Tibial artery (tissue), 4 donors: ENCODE results near the gene ELAVL1.

Experiments
- DNase-seq, 2 donors: peaks; one replicate each; pipeline ENCODE4 v3.0.0-alpha.2; 2019
- H3K27ac ChIP-seq, 2 donors: fragments of 200-600 bp; sonication (generic) in 1 of 2; 1 replicate in 1 of 2; 2 replicates in 1 of 2; pipeline ENCODE4 v1.5.1; 2018 to 2019; ENCODE audit warnings: mild to moderate bottlenecking in 1 of 2
- H3K27me3 ChIP-seq, 2 donors: fragments of 200-600 bp; sonication (generic) in 1 of 2; one replicate each; pipeline versions ENCODE4 v1.5.1 to v1.6.0; 2016 to 2019
- H3K36me3 ChIP-seq, 3 donors: fragments of 200-600 bp; sonication (generic) in 2 of 3; one replicate each; pipeline ENCODE4 v1.5.1; 2016 to 2019; ENCODE audit warnings: mild to moderate bottlenecking in 2 of 3
- H3K4me1 ChIP-seq, 4 donors: fragments of 200-600 bp; sonication (generic) in 2 of 4; 1 replicate in 3 of 4; 2 replicates in 1 of 4; pipeline ENCODE4 v1.5.1; 2016 to 2019
- H3K4me3 ChIP-seq, 2 donors: fragments of 200-600 bp; sonication (generic) in 1 of 2; 1 replicate in 1 of 2; 2 replicates in 1 of 2; pipeline ENCODE4 v1.5.1; 2018 to 2019; ENCODE audit warnings: mild to moderate bottlenecking in 2 of 2
- H3K9me3 ChIP-seq, 3 donors: fragments of 200-600 bp; sonication (generic) in 1 of 3; one replicate each; pipeline ENCODE4 v1.5.1; 2016 to 2019
- CTCF ChIP-seq, 2 experiments: fragments of 200-600 bp in 1 of 2; fragments of 450-650 bp in 1 of 2; IDR thresholded peaks; one replicate each; pipeline ENCODE4 v1.5.1; 2017 to 2019; ENCODE audit warnings: antibody characterized with exemption in 2 of 2, mild to moderate bottlenecking in 1 of 2, moderate library complexity in 1 of 2
- intact Hi-C: fragments of 100-400 bp; cut with DNase I; formaldehyde crosslinking; loops from one replicate; pipeline ENCODE4 v1.15.0; 2023; ENCODE audit warnings: low total_unique reads

The ELAVL1 gene

GRCh38 chr19:8005534-8006256 is at the start of gene ELAVL1:
Gene ELAVL1 (minus strand): TSS chr19:8005641. CDS start chr19:7991815, 13,826 bp downstream.
- H3K27me3 ChIP-seq = no peaks in the 10 kb centered on the region
- no peaks in the 10 kb centered on the region for H3K36me3 ChIP-seq
- peaks cover 0 to 45% (median 35%) of the 10 kb centered on the region in 4 donors for H3K4me1 ChIP-seq
- no peaks in the 10 kb centered on the region for H3K9me3 ChIP-seq
- no peak for TF ChIP-seq CTCF (IDR thresholded peaks at IDR 0.05)
- intact Hi-C loops = loop anchor here (10.0 kb wide), 1 partner anchor 61 kb away; the partner anchor contains the start of gene TIMM44
- peak within 1 kb of the TSS; percentile 92 to 94 for H3K4me3 ChIP-seq
- H3K27ac ChIP-seq = peak within 1 kb of the TSS; percentile 84 to 92
- DNase-seq = peak; percentile 82 to 93

GRCh38 chr19:8054169-8054568 is 48.7 kb upstream of the ELAVL1 start:
- intact Hi-C loops = no loop called here
- H3K36me3 ChIP-seq = no peaks in the 10 kb centered on the region
- no peak overlapping the region for H3K27ac ChIP-seq
- peaks cover 0 to 8% (median 8%) of the 10 kb centered on the region in 4 donors for H3K4me1 ChIP-seq
- H3K4me3 ChIP-seq = no peak overlapping the region
- H3K27me3 ChIP-seq = peaks cover 0 to 26% of the 10 kb centered on the region in 2 donors
- no peak for TF ChIP-seq CTCF (IDR thresholded peaks at IDR 0.05)
- H3K9me3 ChIP-seq = no peaks in the 10 kb centered on the region
- DNase-seq = no peak

GRCh38 chr19:8052464-8052859 is 47.0 kb upstream of the ELAVL1 start, which contains the start of gene CCL25:
Gene CCL25 (plus strand): TSS chr19:8052760. CDS start chr19:8053050, 290 bp downstream.
- Histone ChIP-seq H3K36me3 (no peaks in the 10 kb centered on the region), H3K27ac (no peak within 1 kb of the TSS), H3K27me3 (peaks cover 0 to 32% of the 10 kb centered on the region in 2 donors), H3K9me3 (no peaks in the 10 kb centered on the region), H3K4me3 (no peak within 1 kb of the TSS), H3K4me1 (peaks cover 0 to 8% (median 8%) of the 10 kb centered on the region in 4 donors)
- no peak for TF ChIP-seq CTCF (IDR thresholded peaks at IDR 0.05)
- no peak for DNase-seq
- intact Hi-C loops = no loop called here

GRCh38 chr19:8050274-8051096 is 45.0 kb upstream of the ELAVL1 start:
- H3K27ac ChIP-seq = no peak overlapping the region

More at GRCh38 chr19:8050274-8051096, 45.0 kb upstream of the ELAVL1 start:
- Histone ChIP-seq H3K9me3 (no peaks in the 10 kb centered on the region), H3K4me1 (peaks cover 0 to 8% (median 8%) of the 10 kb centered on the region in 4 donors), H3K36me3 (no peaks in the 10 kb centered on the region), H3K4me3 (peak overlapping the region in 1 of 2 donors; percentile 30), H3K27me3 (peaks cover 0 to 35% of the 10 kb centered on the region in 2 donors)
- TF ChIP-seq CTCF (IDR thresholded peaks at IDR 0.05) = no peak
- DNase-seq = peak; percentile 84
- intact Hi-C loops = no loop called here
